Upper lobe of left lung (tissue), 6 donors: ENCODE data around the gene TENM3. TPM values are rescaled to one million over a fixed set of nuclear protein-coding genes. Genes with fewer than 3 reads are reported as not detected.

Source experiments
- ATAC-seq, 2 donors: fragments of 200-7000 bp; cut with Tn5 transposase; one replicate each; pipeline ENCODE4 v1.9.1; 2022; ENCODE audit warnings: mild to moderate bottlenecking in 2 of 2, moderate library complexity in 2 of 2; ENCODE audit not compliant: low FRiP score in 2 of 2
- DNase-seq, 2 donors: peaks; one replicate each; pipeline ENCODE4 v3.0.0-alpha.2; 2019 to 2020
- H3K27ac ChIP-seq, 4 donors: fragments of 200-600 bp; sonication (generic); one replicate each; pipeline ENCODE4 v1.5.1; 2016 to 2019
- H3K27me3 ChIP-seq, 4 donors: fragments of 200-600 bp; sonication (generic); one replicate each; pipeline ENCODE4 v1.5.1; 2017 to 2019
- H3K36me3 ChIP-seq, 4 donors: fragments of 200-600 bp; sonication (generic); one replicate each; pipeline ENCODE4 v1.5.1; 2016 to 2019
- H3K4me1 ChIP-seq, 4 donors: fragments of 200-600 bp; sonication (generic); one replicate each; pipeline ENCODE4 v1.5.1; 2018 to 2019
- H3K4me3 ChIP-seq, 4 donors: fragments of 200-600 bp; sonication (generic); one replicate each; pipeline ENCODE4 v1.5.1; 2017 to 2019; ENCODE audit warnings: mild to moderate bottlenecking in 2 of 4, moderate library complexity in 1 of 4
- H3K9me3 ChIP-seq, 4 donors: fragments of 200-600 bp; sonication (generic); one replicate each; pipeline ENCODE4 v1.5.1; 2018 to 2019
- CTCF ChIP-seq, 6 experiments: fragments of 450-650 bp in 4 of 6; fragments of 200-600 bp in 2 of 6; sonication (generic) in 2 of 6; IDR thresholded peaks; one replicate each; pipeline ENCODE4 v1.5.1; 2016 to 2019; ENCODE audit warnings: antibody characterized with exemption in 6 of 6
- EP300 ChIP-seq, 4 donors: sonication (generic); formaldehyde crosslinking; IDR thresholded peaks; one replicate each; pipeline ENCODE4 v1.5.1; 2017; ENCODE audit warnings: antibody characterized with exemption in 4 of 4, control low read depth in 2 of 4
- POLR2A ChIP-seq, 4 donors: fragments of 450-650 bp; IDR thresholded peaks; one replicate each; pipeline ENCODE4 v1.5.1; 2016 to 2017; ENCODE audit warnings: antibody characterized with exemption in 4 of 4, mild to moderate bottlenecking in 2 of 4
- POLR2AphosphoS5 ChIP-seq, 2 donors: sonication (generic); formaldehyde crosslinking; IDR thresholded peaks; one replicate each; pipeline ENCODE4 v1.5.1; 2017; ENCODE audit warnings: antibody characterized with exemption in 2 of 2
- WGBS, 2 donors: methylation state at CpG; one replicate each; pipeline ENCODE4 v1.1.5; 2017 to 2018; 5-methylcytosine and 5-hydroxymethylcytosine counted together
- total RNA-seq, 6 donors: library from RNA; depleted of rRNA in 4 of 6; stranded (reverse); fragments of >200 nt in 4 of 6; gene quantifications; one replicate each; pipeline versions ENCODE4 v1.1.0 to v1.2.1, GENCODE V29; 2016 to 2021
- donor health status: DM: no; HTN: no; CAD: no; lungs with moderate emphysema.
- donor health status: DM: no; HTN: yes; CAD: no; lungs with severe emphysema.

The TENM3 gene
- total RNA-seq, 6 donors from 2014 or later = 0.33 to 7.1 (median 1.1) TPM

DNA sequence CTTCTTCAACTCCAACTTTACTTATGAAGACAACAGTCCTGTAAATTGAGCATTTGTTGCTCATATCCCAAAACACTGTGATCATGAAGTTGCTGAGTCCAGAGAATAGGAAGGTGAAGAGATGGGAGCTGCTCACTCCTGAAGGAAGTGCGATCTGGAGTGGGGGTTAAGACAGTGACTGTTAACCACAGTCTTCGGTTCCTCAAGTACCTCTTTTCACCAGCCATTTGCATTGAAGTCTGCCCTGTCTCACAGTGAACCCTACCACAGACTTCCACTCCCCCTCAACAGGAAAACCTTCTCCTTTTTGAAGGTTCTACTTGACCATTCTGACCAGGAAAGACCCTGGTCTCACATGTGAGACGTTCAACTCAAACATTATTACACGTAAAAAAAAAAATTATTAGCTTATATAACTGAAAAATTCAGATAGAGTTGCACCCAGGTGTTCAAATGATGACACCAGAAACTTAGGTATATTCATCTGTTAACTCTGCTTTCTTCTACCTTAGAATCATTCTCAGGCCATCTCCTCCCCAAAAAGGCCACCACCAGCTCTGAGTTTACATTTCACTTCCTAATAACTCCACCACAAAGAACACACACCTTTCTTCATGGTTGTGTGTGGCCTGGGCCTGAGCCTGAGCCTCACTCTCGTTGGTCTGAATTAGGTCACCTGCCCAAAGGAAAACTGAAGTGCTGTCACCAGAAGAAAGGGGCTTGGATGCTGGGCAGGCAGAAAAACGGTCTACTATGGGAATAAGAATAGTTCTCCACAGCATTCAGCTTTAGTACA is 474.8 kb downstream of the TENM3 start:
- TF ChIP-seq EP300 (IDR thresholded peaks at IDR 0.05) = no peak
- TF ChIP-seq CTCF (IDR thresholded peaks at IDR 0.05) = no peak
- no peak for ATAC-seq
- 72 to 83% methylated on average over 6 of the region's 6 CpGs for WGBS, 2 donors

GRCh38 chr4:182724414-182724813 is 481.2 kb downstream of the TENM3 start:
- WGBS, 2 donors = 47 to 56% methylated on average over 2 of the region's 2 CpGs
- Histone ChIP-seq H3K4me1 (no peaks in the 10 kb centered on the region), H3K27me3 (no peaks in the 10 kb centered on the region), H3K36me3 (no peaks in the 10 kb centered on the region), H3K4me3 (no peak overlapping the region), H3K27ac (no peak overlapping the region), H3K9me3 (no peaks in the 10 kb centered on the region)
- DNase-seq = no peak
- no peak for TF ChIP-seq EP300 (IDR thresholded peaks at IDR 0.05)
- TF ChIP-seq CTCF (IDR thresholded peaks at IDR 0.05) = no peak
- no peak for TF ChIP-seq POLR2A (IDR thresholded peaks at IDR 0.05)
- TF ChIP-seq POLR2AphosphoS5 (IDR thresholded peaks at IDR 0.05) = no peak
- ATAC-seq = no peak

More for the DNA sequence above, 474.8 kb downstream of the TENM3 start:
- Histone ChIP-seq H3K36me3 (no peaks in the 10 kb centered on the region), H3K9me3 (no peaks in the 10 kb centered on the region), H3K4me3 (no peak overlapping the region), H3K27me3 (no peaks in the 10 kb centered on the region), H3K4me1 (no peaks in the 10 kb centered on the region), H3K27ac (no peak overlapping the region)
- no peak for DNase-seq

GRCh38 chr4:182729516-182729915 is 486.3 kb downstream of the TENM3 start:
- DNase-seq = no peak
- TF ChIP-seq EP300 (IDR thresholded peaks at IDR 0.05) = no peak
- no peak for TF ChIP-seq POLR2A (IDR thresholded peaks at IDR 0.05)
- Histone ChIP-seq H3K27ac (no peak overlapping the region), H3K9me3 (no peaks in the 10 kb centered on the region), H3K27me3 (no peaks in the 10 kb centered on the region), H3K4me1 (no peaks in the 10 kb centered on the region), H3K36me3 (no peaks in the 10 kb centered on the region), H3K4me3 (no peak overlapping the region)
- WGBS, 2 donors = 80 to 88% methylated on average over 2 of the region's 2 CpGs
- ATAC-seq = no peak

DNA sequence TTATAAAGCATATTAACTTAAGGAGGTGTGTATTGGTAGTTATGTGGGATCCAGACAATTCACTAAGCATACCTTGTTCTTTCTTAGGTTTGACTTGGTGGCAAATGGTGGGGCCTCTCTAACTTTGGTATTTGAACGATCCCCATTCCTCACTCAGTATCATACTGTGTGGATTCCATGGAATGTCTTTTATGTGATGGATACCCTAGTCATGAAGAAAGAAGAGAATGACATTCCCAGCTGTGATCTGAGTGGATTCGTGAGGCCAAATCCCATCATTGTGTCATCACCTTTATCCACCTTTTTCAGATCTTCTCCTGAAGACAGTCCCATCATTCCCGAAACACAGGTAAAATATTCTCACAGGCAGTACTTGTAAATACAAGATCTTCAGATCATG is 487.6 kb downstream of the TENM3 start:
- Histone ChIP-seq H3K27ac (no peak overlapping the region), H3K4me1 (no peaks in the 10 kb centered on the region), H3K27me3 (no peaks in the 10 kb centered on the region), H3K9me3 (no peaks in the 10 kb centered on the region), H3K4me3 (no peak overlapping the region), H3K36me3 (no peaks in the 10 kb centered on the region)
- no peak for TF ChIP-seq CTCF (IDR thresholded peaks at IDR 0.05)
- TF ChIP-seq EP300 (IDR thresholded peaks at IDR 0.05) = no peak
- TF ChIP-seq POLR2AphosphoS5 (IDR thresholded peaks at IDR 0.05) = no peak
- no peak for TF ChIP-seq POLR2A (IDR thresholded peaks at IDR 0.05)
- ATAC-seq (no peak), DNase-seq (no peak)
- WGBS, 2 donors = 68 to 83% methylated on average over 3 of the region's 3 CpGs

DNA sequence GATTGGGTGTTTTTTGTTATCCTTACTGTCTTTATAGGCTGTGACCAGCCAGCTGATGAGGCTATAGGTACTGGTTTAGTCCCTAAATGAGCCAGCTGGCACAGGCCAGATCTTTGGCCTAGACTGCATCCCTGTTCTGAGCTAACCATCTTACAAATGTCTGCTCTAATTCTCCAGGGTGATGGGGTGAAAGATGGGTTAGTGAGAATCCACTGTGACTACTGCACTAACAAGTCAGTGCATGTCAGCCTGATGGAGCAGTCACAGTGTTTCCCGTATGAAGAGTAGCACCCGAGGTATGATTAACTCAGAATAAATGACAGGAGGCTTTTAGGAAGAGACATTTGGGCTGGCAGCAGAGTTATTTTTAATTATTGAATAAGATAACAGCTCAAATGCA is 493.0 kb downstream of the TENM3 start:
- no peaks in the 10 kb centered on the region for H3K36me3 ChIP-seq
- H3K27me3 ChIP-seq = no peaks in the 10 kb centered on the region
- H3K27ac ChIP-seq = no peak overlapping the region
- TF ChIP-seq POLR2AphosphoS5 (IDR thresholded peaks at IDR 0.05) = no peak
- no peak for TF ChIP-seq EP300 (IDR thresholded peaks at IDR 0.05)
- TF ChIP-seq POLR2A (IDR thresholded peaks at IDR 0.05) = no peak
- TF ChIP-seq CTCF (IDR thresholded peaks at IDR 0.05) = no peak
- H3K4me3 ChIP-seq = no peak overlapping the region
- ATAC-seq (no peak), DNase-seq (no peak)
- H3K9me3 ChIP-seq = no peaks in the 10 kb centered on the region
- WGBS, 2 donors = 77 to 84% methylated on average over 2 of the region's 2 CpGs
- H3K4me1 ChIP-seq = no peaks in the 10 kb centered on the region
